Skeletal muscle tissue (tissue), 4 donors: ENCODE data around the gene WAS. TPM values are rescaled to one million over a fixed set of nuclear protein-coding genes. Genes with fewer than 3 reads are reported as not detected.
A peak's percentile ranks its signal among the peaks of the same experiment; 100 is the strongest.
"Not testable (repeated sequence)": the region's sequence is repeated elsewhere in the genome, so short reads cannot be mapped to it uniquely, and the experiment has no call there.

ENCODE experiments used
- H3K27ac ChIP-seq: one replicate; pipeline ENCODE4 v1.7.0; 2013; ENCODE audit warnings: mild to moderate bottlenecking, low read depth, low read length, inconsistent platforms
- H3K27me3 ChIP-seq, 3 donors: one replicate each; pipeline ENCODE4 v1.7.0; 2013; ENCODE audit warnings: low read length in 3 of 3; ENCODE audit not compliant: control insufficient read depth in 3 of 3, insufficient read depth in 3 of 3
- H3K36me3 ChIP-seq, 3 donors: one replicate each; pipeline ENCODE4 v1.7.0; 2013; ENCODE audit warnings: low read length in 3 of 3; ENCODE audit not compliant: control insufficient read depth in 3 of 3, insufficient read depth in 3 of 3
- H3K4me1 ChIP-seq, 3 donors: one replicate each; pipeline ENCODE4 v1.7.0; 2013; ENCODE audit warnings: low read length in 3 of 3, mild to moderate bottlenecking in 3 of 3; ENCODE audit not compliant: control insufficient read depth in 3 of 3, insufficient read depth in 3 of 3
- H3K4me3 ChIP-seq, 3 donors: one replicate each; pipeline ENCODE4 v1.7.0; 2013; ENCODE audit warnings: low read length in 3 of 3
- H3K9ac ChIP-seq, 3 donors: one replicate each; pipeline ENCODE4 v1.7.0; 2013; ENCODE audit warnings: low read length in 3 of 3, mild to moderate bottlenecking in 3 of 3, moderate library complexity in 2 of 3, low read depth in 1 of 3
- H3K9me3 ChIP-seq, 3 donors: one replicate each; pipeline ENCODE4 v1.7.0; 2013; ENCODE audit warnings: low read length in 3 of 3; ENCODE audit not compliant: control insufficient read depth in 3 of 3
- total RNA-seq: library from RNA; depleted of rRNA; stranded (reverse); fragments of >200 nt; gene quantifications from one replicate; pipeline ENCODE4 v1.2.3, GENCODE V29; 2014
- donor health status: Osteomylitis.

WAS gene
- total RNA-seq, 1 donor from 2014 or later: 1.0 TPM

DNA sequence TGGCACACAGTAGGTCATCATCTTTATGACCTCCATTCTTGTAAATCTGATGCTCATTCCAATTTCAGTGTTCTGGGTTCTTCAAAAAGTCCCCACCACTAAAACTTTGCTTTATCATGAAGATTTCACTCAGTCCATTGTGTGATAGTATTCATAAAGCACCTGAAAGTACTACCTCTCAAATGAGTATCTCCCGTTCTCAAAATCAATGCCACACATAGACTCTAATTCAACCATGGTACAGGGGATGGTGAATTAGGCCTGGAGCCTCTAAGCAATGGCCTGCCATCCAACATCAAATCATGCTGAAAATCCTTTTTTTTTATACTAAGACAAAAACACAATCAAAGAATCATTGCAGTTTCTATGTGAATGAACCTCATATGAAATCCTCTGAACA lies 19.4 kb upstream of the WAS start:
- no peaks in the 10 kb centered on the region for H3K36me3 ChIP-seq
- H3K4me1 ChIP-seq: no peaks in the 10 kb centered on the region
- H3K9ac ChIP-seq: no peak overlapping the region
- H3K27ac ChIP-seq: no peak overlapping the region
- H3K4me3 ChIP-seq: no peak overlapping the region
- no peaks in the 10 kb centered on the region for H3K27me3 ChIP-seq
- no peaks in the 10 kb centered on the region for H3K9me3 ChIP-seq

DNA sequence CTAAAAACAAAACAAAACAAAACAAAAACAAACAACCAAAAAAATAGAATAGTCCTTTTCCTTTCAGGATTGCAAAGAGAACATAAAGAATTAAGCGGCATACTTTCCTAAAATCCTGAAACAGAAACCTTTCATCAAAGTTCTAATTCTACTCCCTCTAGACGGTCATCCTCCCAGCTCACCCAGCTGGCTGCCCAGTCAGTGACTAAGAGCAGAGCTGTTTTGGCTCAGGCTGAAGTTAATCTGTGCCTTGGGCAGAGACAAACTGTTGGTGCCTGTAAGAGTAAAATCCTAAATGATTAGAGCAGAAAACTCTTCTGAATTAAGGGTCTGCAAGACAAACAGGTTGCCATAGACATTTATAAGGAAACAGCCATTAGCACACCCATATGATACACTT lies 17.6 kb upstream of the WAS start:
- Histone ChIP-seq H3K36me3 (no peaks in the 10 kb centered on the region), H3K27ac (no peak overlapping the region), H3K9me3 (no peaks in the 10 kb centered on the region), H3K27me3 (no peaks in the 10 kb centered on the region), H3K4me3 (no peak overlapping the region), H3K9ac (no peak overlapping the region), H3K4me1 (no peaks in the 10 kb centered on the region)

GRCh38 chrX:48666649-48667048 lies 16.9 kb upstream of the WAS start:
- Histone ChIP-seq H3K9ac (no peak overlapping the region), H3K36me3 (no peaks in the 10 kb centered on the region), H3K9me3 (no peaks in the 10 kb centered on the region), H3K4me1 (no peaks in the 10 kb centered on the region), H3K4me3 (no peak overlapping the region), H3K27me3 (no peaks in the 10 kb centered on the region), H3K27ac (no peak overlapping the region)

GRCh38 chrX:48667509-48667908 lies 16.1 kb upstream of the WAS start:
- Histone ChIP-seq H3K4me3 (no peak overlapping the region), H3K27ac (no peak overlapping the region), H3K36me3 (no peaks in the 10 kb centered on the region), H3K9me3 (no peaks in the 10 kb centered on the region), H3K27me3 (no peaks in the 10 kb centered on the region), H3K9ac (no peak overlapping the region), H3K4me1 (no peaks in the 10 kb centered on the region)

DNA sequence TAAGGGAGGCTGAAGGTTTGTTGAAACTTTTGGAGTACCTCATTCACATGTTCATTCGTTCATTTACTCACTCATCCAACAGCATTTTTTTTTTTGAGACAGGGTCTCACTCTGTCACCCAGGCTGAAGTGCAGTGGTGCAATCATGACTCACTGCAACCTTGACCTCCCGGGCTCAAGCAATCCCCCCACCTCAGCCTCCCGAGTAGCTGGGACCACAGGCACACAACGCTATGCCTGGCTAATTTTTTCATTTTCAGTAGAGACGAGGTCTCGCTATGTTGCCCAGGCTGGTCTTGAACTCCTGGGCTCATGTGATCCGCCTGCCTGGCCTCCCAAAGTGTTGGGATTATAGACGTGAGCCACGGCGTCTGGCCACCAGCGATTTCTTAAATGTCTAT lies 15.4 kb upstream of the WAS start:
- not testable (repeated sequence) for H3K9ac ChIP-seq, H3K36me3 ChIP-seq, H3K4me1 ChIP-seq, H3K4me3 ChIP-seq, H3K27me3 ChIP-seq, H3K27ac ChIP-seq, H3K9me3 ChIP-seq

DNA sequence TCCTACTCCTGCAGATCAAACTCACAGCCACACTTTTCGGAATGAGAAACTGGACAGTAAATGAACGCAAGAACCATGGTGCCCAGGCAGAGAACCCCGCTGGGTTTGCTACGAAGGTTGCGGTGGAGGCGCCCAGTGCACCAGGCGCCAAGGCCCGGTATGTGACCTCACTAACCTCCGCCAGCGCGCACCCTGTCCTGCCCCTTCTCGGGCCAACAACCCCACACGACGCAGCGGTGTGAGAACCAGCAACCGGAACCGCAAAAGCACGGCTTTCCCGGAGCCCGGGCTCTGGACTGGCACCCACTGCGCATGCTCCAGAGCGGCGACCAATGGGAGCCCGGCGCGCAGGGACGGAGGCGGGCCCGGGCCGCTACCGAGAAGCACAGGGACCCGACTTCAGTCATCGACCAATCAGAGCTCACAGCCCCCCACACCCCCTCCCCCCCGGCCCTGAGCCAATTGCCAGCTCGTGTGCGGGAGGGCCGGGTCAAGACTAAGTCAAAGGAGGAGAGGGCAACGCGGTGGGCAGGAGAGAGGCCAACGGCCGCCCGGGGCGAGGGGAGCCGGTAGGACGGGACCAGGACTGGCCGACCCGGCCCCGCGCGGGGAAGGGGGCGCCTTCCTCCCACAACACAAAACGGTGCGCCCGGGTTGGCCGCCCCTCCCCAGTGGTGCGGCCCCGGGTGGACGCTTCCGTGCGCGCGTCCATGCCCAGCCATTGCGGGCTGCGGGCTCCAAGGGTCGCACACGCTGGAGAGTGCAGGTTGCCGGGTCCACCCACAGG lies 7.3 kb upstream of the WAS start:
- H3K4me3 ChIP-seq: peak overlapping the region; percentile 83 to 85 (median 83)
- H3K27me3 ChIP-seq: no peaks in the 10 kb centered on the region

DNA sequence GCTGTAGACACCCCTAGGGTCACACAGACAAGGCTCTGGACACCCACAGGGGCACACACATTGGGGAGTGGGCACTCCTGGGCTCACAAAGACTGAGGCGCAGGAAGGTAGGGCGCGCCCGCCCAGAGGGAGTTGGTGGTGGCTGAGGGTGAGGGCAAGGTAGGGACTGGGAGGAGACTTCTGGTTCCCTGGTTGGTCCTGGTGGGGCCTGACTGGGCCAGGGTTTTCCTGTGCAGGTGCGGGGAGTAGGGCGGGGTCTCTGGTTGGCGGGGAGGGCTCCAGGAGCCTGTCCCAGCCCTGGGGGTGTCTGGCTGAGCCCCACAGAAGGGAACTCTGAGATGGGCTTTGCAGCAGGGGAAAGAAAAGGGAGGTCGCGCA lies 6.7 kb upstream of the WAS start:
- Histone ChIP-seq H3K27ac (peak overlapping the region; percentile 76), H3K4me1 (peaks cover 4 to 5% (median 5%) of the 10 kb centered on the region in 3 donors), H3K4me3 (peak overlapping the region; percentile 78 to 83 (median 80)), H3K9me3 (no peaks in the 10 kb centered on the region), H3K36me3 (no peaks in the 10 kb centered on the region), H3K27me3 (no peaks in the 10 kb centered on the region), H3K9ac (peak overlapping the region; percentile 84 to 88 (median 86))

More for the DNA sequence above, 7.3 kb upstream of the WAS start:
- Histone ChIP-seq H3K27ac (peak overlapping the region; percentile 76), H3K9me3 (no peaks in the 10 kb centered on the region), H3K36me3 (no peaks in the 10 kb centered on the region), H3K4me1 (peaks cover 4 to 5% (median 5%) of the 10 kb centered on the region in 3 donors), H3K9ac (peak overlapping the region; percentile 88 to 92 (median 88))

- no peak overlapping the region for H3K27ac ChIP-seq
- no peaks in the 10 kb centered on the region for H3K9me3 ChIP-seq
- peak overlapping the region; percentile 6 to 83 (median 78) for H3K4me3 ChIP-seq
- H3K9ac ChIP-seq: peak overlapping the region in 2 of 3 donors; percentile 86 to 88
- peaks cover 4 to 5% (median 5%) of the 10 kb centered on the region in 3 donors for H3K4me1 ChIP-seq
- H3K27me3 ChIP-seq: no peaks in the 10 kb centered on the region
- no peaks in the 10 kb centered on the region for H3K36me3 ChIP-seq
Measured at GRCh38 chrX:48677516-48677915, 6.1 kb upstream of the WAS start.

DNA sequence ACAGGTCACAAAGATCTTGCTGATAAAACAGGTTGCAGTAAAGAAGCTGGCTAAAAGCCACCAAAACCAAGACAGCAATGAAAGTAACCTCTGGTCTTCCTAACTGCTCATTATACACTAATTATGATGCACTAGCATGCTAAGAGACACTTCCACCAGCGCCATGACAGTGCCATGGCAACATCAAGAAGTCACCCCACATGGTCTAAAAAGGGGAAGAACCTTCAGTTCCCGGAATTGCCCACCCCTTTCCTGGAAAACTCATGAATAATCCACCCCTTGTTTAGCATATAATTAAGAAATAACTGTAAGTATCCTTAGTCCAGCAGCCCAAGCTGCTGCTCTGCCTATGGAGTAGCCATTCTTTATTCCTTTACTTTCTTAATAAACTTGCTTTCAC lies 3.1 kb upstream of the WAS start:
- H3K4me3 ChIP-seq, H3K9me3 ChIP-seq, H3K9ac ChIP-seq, H3K36me3 ChIP-seq, H3K27ac ChIP-seq, H3K4me1 ChIP-seq, H3K27me3 ChIP-seq: not testable (repeated sequence)

GRCh38 chrX:48680925-48681324 lies 2.7 kb upstream of the WAS start:
- H3K4me1 ChIP-seq, H3K27ac ChIP-seq, H3K36me3 ChIP-seq, H3K9ac ChIP-seq, H3K4me3 ChIP-seq, H3K9me3 ChIP-seq, H3K27me3 ChIP-seq: not testable (repeated sequence)
